Aorta (tissue), 5 donors: ENCODE results near the gene PHACTR3. TPM values are rescaled to one million over a fixed set of nuclear protein-coding genes. Genes with fewer than 3 reads are reported as not detected.

Experiments used
- ATAC-seq: fragments of 200-7000 bp; cut with Tn5 transposase; one replicate; pipeline ENCODE4 v1.9.1; 2022; ENCODE audit warnings: moderate library complexity; ENCODE audit not compliant: low FRiP score
- DNase-seq, 2 donors: peaks; one replicate each; pipeline ENCODE4 v3.0.0-alpha.2; 2020
- H3K27ac ChIP-seq, 2 donors: one replicate each; pipeline ENCODE4 v1.5.1; 2013; ENCODE audit warnings: low read length in 2 of 2, mild to moderate bottlenecking in 2 of 2, moderate library complexity in 2 of 2, control low read depth in 1 of 2, inconsistent platforms in 1 of 2, low read depth in 1 of 2
- H3K27me3 ChIP-seq, 2 donors: one replicate each; pipeline ENCODE4 v1.6.1; 2013; ENCODE audit warnings: control low read depth in 1 of 2, low read length in 1 of 2, mild to moderate bottlenecking in 1 of 2, moderate library complexity in 1 of 2; ENCODE audit not compliant: insufficient read depth in 2 of 2, control insufficient read depth in 1 of 2
- H3K36me3 ChIP-seq, 2 donors: one replicate each; pipeline ENCODE4 v1.6.1; 2013; ENCODE audit warnings: control low read depth in 1 of 2, low read length in 1 of 2, mild to moderate bottlenecking in 1 of 2; ENCODE audit not compliant: insufficient read depth in 2 of 2, control insufficient read depth in 1 of 2
- H3K4me1 ChIP-seq, 2 donors: one replicate each; pipeline ENCODE4 v1.6.1; 2013; ENCODE audit warnings: low read length in 2 of 2, control low read depth in 1 of 2, mild to moderate bottlenecking in 1 of 2, moderate library complexity in 1 of 2; ENCODE audit not compliant: insufficient read depth in 2 of 2, control insufficient read depth in 1 of 2
- H3K4me3 ChIP-seq, 2 donors: one replicate each; pipeline ENCODE4 v1.5.1; 2013; ENCODE audit warnings: low read length in 2 of 2, control low read depth in 1 of 2, mild to moderate bottlenecking in 1 of 2
- H3K9me3 ChIP-seq: one replicate; pipeline ENCODE4 v1.6.1; 2013; ENCODE audit warnings: mild to moderate bottlenecking, low read length; ENCODE audit not compliant: control insufficient read depth
- WGBS, 2 donors: extraction: QIAGEN DNeasy Blood & Tissue Kit; methylation state at CpG; one replicate each; pipeline ENCODE4 v1.1.7; 2013; 5-methylcytosine and 5-hydroxymethylcytosine counted together
- intact Hi-C, 2 donors: fragments of 100-400 bp; cut with DNase I; formaldehyde crosslinking; loops; one replicate each; pipeline versions ENCODE4 v1.14.2 to v1.15.0; 2022
- polyA plus RNA-seq, 2 donors: library from polyadenylated mRNA; stranded (reverse); fragments of 200-250 nt; gene quantifications; one replicate each; pipeline ENCODE4 v1.2.3, GENCODE V29; 2013
- total RNA-seq, 2 donors: library from RNA; stranded (reverse); fragmentation: NEBNext Ultra II Directional; extraction: Animal tissue kit (Norgen Biotek cat#: 25700); gene quantifications; one replicate each; pipeline ENCODE4 v1.2.1, GENCODE V29; 2021
- donor health status: healthy with polysubstance abuse.
- donor health status: Bipolar disorder and iron deficiency.
- donor health status: DM: no; HTN: no; CAD: no.
- donor health status: DM: no; HTN: no; CAD: no.
- donor health status: DM: yes; HTN: yes; CAD: no.

PHACTR3 gene
- total and polyA plus RNA-seq, 4 donors, result 0.16 to 0.27 TPM; not detected in 2

DNA sequence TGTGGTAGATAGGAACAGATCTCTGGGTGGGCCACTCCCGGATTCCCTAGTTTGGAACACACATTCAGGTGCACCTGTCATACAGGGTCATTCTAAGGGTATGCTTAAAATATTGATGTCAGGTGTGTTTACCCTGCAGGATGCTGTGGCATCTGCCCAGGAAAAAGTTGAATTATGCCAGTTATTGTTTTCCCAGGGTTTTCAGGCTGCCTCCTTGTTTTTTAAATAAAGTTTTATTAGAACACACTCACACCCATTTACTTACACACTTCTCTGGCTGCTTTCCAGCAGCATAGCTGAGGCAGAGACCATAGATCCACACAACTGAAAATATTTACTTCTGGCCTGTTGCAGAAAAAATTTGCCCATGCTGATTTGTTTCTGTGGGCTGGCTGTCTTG, 76.5 kb downstream of the PHACTR3 start:
- Histone ChIP-seq H3K4me3 (no peak overlapping the region), H3K27ac (no peak overlapping the region), H3K27me3 (no peaks in the 10 kb centered on the region), H3K4me1 (no peaks in the 10 kb centered on the region), H3K9me3 (no peaks in the 10 kb centered on the region), H3K36me3 (no peaks in the 10 kb centered on the region)
- ATAC-seq, result no peak
- WGBS, 2 donors, result 91 to 92% methylated on average over 1 of the region's 1 CpG
- intact Hi-C loops, result no loop called here
- no peak for DNase-seq

DNA sequence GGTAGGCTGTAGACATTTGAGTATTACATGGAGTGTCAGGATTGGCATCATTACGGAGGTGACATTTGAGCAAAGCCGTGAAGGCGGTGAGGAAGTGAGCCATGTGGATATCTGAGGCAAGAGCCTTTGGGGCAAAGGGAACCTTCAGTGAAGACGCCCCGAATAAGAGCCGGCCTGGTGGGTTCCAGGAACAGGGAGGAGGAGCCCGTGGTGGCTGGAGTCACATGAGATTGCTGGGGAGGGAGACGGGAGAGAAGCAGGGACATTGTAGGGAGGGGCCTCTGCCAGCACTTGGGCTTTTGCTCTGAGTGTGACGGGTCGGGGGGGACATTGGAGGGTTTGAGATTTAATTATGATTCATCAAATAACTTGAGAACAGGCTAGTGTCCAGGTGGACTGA, 78.3 kb downstream of the PHACTR3 start:
- Histone ChIP-seq H3K27ac (no peak overlapping the region), H3K36me3 (no peaks in the 10 kb centered on the region), H3K4me1 (no peaks in the 10 kb centered on the region), H3K9me3 (peaks cover 1% of the 10 kb centered on the region), H3K4me3 (no peak overlapping the region), H3K27me3 (no peaks in the 10 kb centered on the region)
- intact Hi-C loops, result no loop called here
- ATAC-seq (no peak), DNase-seq (no peak)
- WGBS, 2 donors, result 68 to 76% methylated on average over 10 of the region's 10 CpGs

DNA sequence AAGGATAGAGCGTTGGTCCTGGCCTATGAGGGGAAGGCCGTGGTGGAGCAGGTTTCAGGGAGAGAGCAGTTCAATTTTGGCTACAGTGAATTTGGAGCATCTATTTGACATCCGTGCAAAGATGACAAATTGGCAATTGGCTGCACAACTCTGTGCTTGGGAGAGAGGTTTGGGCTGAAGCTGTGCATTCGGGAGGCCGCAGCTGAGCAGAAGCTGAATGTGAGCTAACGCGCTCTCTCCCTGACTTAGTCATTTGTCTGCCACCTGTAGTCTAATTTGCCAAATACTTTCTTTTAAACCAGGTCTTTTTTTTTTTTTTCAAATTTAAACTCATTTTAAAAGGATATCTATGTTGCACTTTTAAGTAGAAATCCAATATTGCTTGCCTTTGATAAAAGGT, 78.8 kb downstream of the PHACTR3 start:
- no peaks in the 10 kb centered on the region for H3K27me3 ChIP-seq

DNA sequence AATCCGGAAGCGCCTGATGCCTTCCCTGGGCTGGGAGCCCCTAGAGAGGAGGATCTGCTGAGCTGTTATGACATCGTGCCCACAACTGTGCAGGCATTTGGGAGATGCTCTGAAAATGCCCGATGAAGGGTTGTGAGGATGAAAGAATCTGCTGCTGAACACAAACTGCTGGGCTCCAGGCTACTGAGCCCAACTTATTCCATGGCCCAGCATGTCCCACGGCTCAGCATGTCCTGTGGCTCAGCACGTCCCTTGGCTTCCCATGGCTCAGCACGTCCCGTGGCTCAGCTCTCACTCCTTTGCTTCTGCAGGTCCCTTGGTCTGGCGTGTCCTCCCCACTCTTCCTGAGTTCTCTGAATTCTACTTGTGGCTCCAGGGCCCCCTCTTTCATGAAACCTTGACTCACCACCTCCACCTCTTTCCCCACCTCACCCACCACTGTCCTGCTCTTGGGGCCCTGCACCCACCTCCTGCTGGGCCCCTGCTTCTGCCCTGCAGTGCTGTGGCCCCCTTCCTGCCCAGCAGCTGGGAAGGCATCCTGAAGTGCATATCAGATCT, 80.4 kb downstream of the PHACTR3 start:
- ATAC-seq (no peak), DNase-seq (no peak)
- Histone ChIP-seq H3K27me3 (no peaks in the 10 kb centered on the region), H3K36me3 (no peaks in the 10 kb centered on the region), H3K4me1 (no peaks in the 10 kb centered on the region), H3K9me3 (peaks cover 1% of the 10 kb centered on the region), H3K4me3 (no peak overlapping the region), H3K27ac (no peak overlapping the region)
- WGBS, 2 donors, result 80 to 83% methylated on average over 9 of the region's 9 CpGs
- intact Hi-C loops, result no loop called here

More for the DNA sequence above, 78.8 kb downstream of the PHACTR3 start:
- DNase-seq, result no peak
- peaks cover 1% of the 10 kb centered on the region for H3K9me3 ChIP-seq
- H3K36me3 ChIP-seq, result no peaks in the 10 kb centered on the region
- intact Hi-C loops, result no loop called here
- H3K4me1 ChIP-seq, result no peaks in the 10 kb centered on the region
- no peak overlapping the region for H3K27ac ChIP-seq
- 87 to 88% methylated on average over 7 of the region's 7 CpGs for WGBS, 2 donors
- H3K4me3 ChIP-seq, result no peak overlapping the region
- ATAC-seq, result no peak

GRCh38 chr20:59686404-59687346, 82.3 kb downstream of the PHACTR3 start:
- Histone ChIP-seq H3K36me3 (no peaks in the 10 kb centered on the region), H3K9me3 (peaks cover 1% of the 10 kb centered on the region), H3K4me3 (no peak overlapping the region), H3K27ac (no peak overlapping the region), H3K4me1 (no peaks in the 10 kb centered on the region), H3K27me3 (no peaks in the 10 kb centered on the region)
- intact Hi-C loops, result no loop called here
- DNase-seq (no peak), ATAC-seq (no peak)
- 95 to 96% methylated on average over 7 of the region's 7 CpGs for WGBS, 2 donors

GRCh38 chr20:59688356-59688755, 84.0 kb downstream of the PHACTR3 start:
- no peak for DNase-seq
- peaks cover 1% of the 10 kb centered on the region for H3K9me3 ChIP-seq
- H3K36me3 ChIP-seq, result no peaks in the 10 kb centered on the region
- no peak for ATAC-seq
- H3K27ac ChIP-seq, result no peak overlapping the region
- H3K27me3 ChIP-seq, result no peaks in the 10 kb centered on the region
- no peak overlapping the region for H3K4me3 ChIP-seq
- no peaks in the 10 kb centered on the region for H3K4me1 ChIP-seq
- intact Hi-C loops, result no loop called here
- 49 to 51% methylated on average over 3 of the region's 3 CpGs for WGBS, 2 donors

DNA sequence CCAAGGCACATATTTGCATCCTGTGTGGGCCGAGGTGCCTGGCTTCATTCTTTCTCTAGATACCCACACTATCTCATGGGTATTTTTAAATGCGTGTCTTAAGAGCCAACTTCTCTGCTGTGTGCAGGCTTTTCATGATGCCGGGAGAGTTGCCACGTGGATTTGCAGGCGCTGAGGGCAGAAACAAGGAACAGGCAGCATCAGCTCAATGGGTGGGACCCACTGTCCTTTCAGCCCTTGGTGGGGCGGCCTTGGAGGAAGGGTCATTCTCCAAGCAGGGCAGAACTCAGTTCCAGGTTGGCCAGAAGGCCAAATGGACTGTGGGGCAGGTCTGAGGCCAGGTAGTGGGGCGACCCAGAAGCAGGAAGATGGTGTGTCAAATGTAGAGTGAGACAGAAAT, 84.7 kb downstream of the PHACTR3 start:
- ATAC-seq, result no peak
- no peak for DNase-seq
- intact Hi-C loops, result no loop called here
- Histone ChIP-seq H3K9me3 (peaks cover 1% of the 10 kb centered on the region), H3K4me1 (no peaks in the 10 kb centered on the region), H3K27ac (no peak overlapping the region), H3K36me3 (no peaks in the 10 kb centered on the region), H3K4me3 (no peak overlapping the region), H3K27me3 (no peaks in the 10 kb centered on the region)
- 70 to 74% methylated on average over 7 of the region's 7 CpGs for WGBS, 2 donors

DNA sequence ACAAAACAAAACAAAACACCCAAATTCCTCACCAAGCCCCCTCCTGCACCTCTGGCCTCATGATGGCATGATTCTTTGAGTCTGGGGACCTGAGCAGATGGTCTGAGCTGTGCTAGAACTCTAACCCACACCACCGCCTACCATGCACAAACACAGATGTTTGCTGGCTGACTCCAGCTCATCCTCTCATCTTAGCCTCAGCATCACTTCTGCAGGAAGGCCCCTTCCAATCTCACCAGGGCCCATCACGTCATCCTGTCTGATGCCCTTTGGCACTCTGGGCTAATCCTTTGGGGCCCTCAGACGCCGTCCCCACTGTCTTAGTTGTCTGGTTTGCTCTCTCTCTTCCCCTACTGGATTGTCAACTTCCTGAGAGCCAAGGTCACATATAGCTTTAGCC, 85.8 kb downstream of the PHACTR3 start:
- no peaks in the 10 kb centered on the region for H3K27me3 ChIP-seq
- intact Hi-C loops, result no loop called here
- peaks cover 1% of the 10 kb centered on the region for H3K9me3 ChIP-seq
- H3K27ac ChIP-seq, result no peak overlapping the region
- H3K36me3 ChIP-seq, result no peaks in the 10 kb centered on the region
- ATAC-seq (no peak), DNase-seq (no peak)
- WGBS, 2 donors, result 75 to 76% methylated on average over 4 of the region's 4 CpGs
- no peaks in the 10 kb centered on the region for H3K4me1 ChIP-seq
- no peak overlapping the region for H3K4me3 ChIP-seq

- Histone ChIP-seq H3K9me3 (peaks cover 1% of the 10 kb centered on the region), H3K36me3 (no peaks in the 10 kb centered on the region), H3K4me1 (no peaks in the 10 kb centered on the region), H3K27ac (no peak overlapping the region), H3K27me3 (no peaks in the 10 kb centered on the region), H3K4me3 (no peak overlapping the region)
- ATAC-seq (no peak), DNase-seq (no peak)
- WGBS, 2 donors, result 68 to 69% methylated on average over 4 of the region's 4 CpGs
- intact Hi-C loops, result no loop called here
These were observed 86.6 kb downstream of the PHACTR3 start for GRCh38 chr20:59690976-59691375.
